Measurements from ENCODE around the gene CHKA. TPM values are rescaled to one million over a fixed set of nuclear protein-coding genes. Genes with fewer than 3 reads are reported as not detected.
A peak's percentile ranks its signal among the peaks of the same experiment; 100 is the strongest.

CHKA gene
- total and polyA plus RNA-seq, 2 of the 8 experiments (the other 6 are each of a cell fraction or from before 2014, with no cell fraction given): 61.2 to 86.6 TPM

DNA sequence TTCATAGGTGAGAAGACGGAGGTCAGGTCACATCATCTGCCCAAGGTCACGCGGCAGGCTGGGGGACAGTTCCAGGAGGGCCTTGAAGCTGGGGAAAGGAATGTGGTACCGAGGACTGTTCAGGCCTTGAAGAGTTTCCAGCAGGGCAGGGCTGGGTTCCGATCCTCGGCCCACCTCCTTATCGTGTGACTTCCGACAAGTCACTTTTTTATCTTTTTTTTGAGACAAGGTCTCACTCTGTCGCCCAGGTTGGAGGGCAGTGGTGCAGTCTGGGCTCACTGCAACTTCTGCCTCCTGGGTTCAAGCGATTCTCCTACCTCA is 90.1 kb downstream of the CHKA start:
- Histone ChIP-seq H3K36me3 (ENCODE audit: control insufficient read depth in 2 of 4, insufficient read depth in 4 of 4, low read length in 3 of 4) (peaks cover 4 to 17% (median 15%) of the 10 kb centered on the region in 4 experiments), H3K23me2 (ENCODE audit: low read depth, low read length) (peaks cover 3% of the 10 kb centered on the region; the same call in 1 of the 2 replicates), H3K4ac (replicated peaks; ENCODE audit: insufficient read length, low read depth, low read length) (no peak overlapping the region), H3K56ac (replicated peaks; ENCODE audit: insufficient read length, low read depth, low read length) (no peak overlapping the region), H2BK12ac (ENCODE audit: low read depth, low read length) (no peak overlapping the region), H3K9ac (replicated peaks in 1 of 4; ENCODE audit: extremely low read depth in 1 of 4, low read depth in 3 of 4, low read length in 3 of 4) (peak overlapping the region in 3 of 4 experiments; percentile 65 to 94 (median 91); a peak in 6 of 7 replicates), H2BK15ac (ENCODE audit: low read length) (no peak overlapping the region), H2AFZ (ENCODE audit: low read length) (no peak overlapping the region), H3K18ac (ENCODE audit: extremely low read depth, low read length) (no peak overlapping the region; the same call in 1 of the 2 replicates), H4K5ac (ENCODE audit: insufficient read length, low read depth, low read length) (no peak overlapping the region), H4K20me1 (replicated peaks in 1 of 2; ENCODE audit: control insufficient read depth in 1 of 2, insufficient read depth in 2 of 2, low read length in 2 of 2) (peaks cover 0 to 5% of the 10 kb centered on the region in 2 experiments), H2AK5ac (ENCODE audit: low read depth, low read length) (0 out of 2 replicates have a peak overlapping the region, but pooled peaks have one; percentile 24), H3K4me1 (replicated peaks in 1 of 4; ENCODE audit: control insufficient read depth in 3 of 4, insufficient read depth in 4 of 4, low read length in 3 of 4) (peaks cover 0 to 8% (median 6%) of the 10 kb centered on the region in 4 experiments; a peak in 5 of 7 replicates), H3K4me3 (ENCODE audit: extremely low read depth in 1 of 4, insufficient read depth in 2 of 4, low read depth in 3 of 4, low read length in 4 of 4) (peak overlapping the region; percentile 73 to 82 (median 80)), H2BK5ac (ENCODE audit: low read depth, low read length) (peak overlapping the region; percentile 96), H3K4me2 (ENCODE audit: insufficient read depth in 1 of 2, low read depth in 2 of 2, low read length in 2 of 2) (peak overlapping the region; percentile 76 to 86), H3K79me2 (ENCODE audit: control insufficient read depth in 1 of 2, insufficient read depth in 2 of 2, low read length in 2 of 2) (peaks cover 0 to 22% of the 10 kb centered on the region in 2 experiments; a peak in 2 of 4 replicates), H2BK120ac (replicated peaks; ENCODE audit: low read depth, low read length) (no peak overlapping the region), H4K8ac (ENCODE audit: extremely low read depth, insufficient read depth, low read length) (0 out of 2 replicates have a peak overlapping the region, but pooled peaks have one; percentile 22), H4K91ac (replicated peaks; ENCODE audit: insufficient read length, low read length) (no peak overlapping the region), H3K14ac (ENCODE audit: insufficient read length) (no peak overlapping the region), H3K27ac (ENCODE audit: low read depth, low read length) (peak overlapping the region; percentile 83), H3K79me1 (ENCODE audit: low read depth, low read length) (peaks cover 11% of the 10 kb centered on the region), H3K9me3 (ENCODE audit: insufficient read depth in 2 of 2, low read depth in 1 of 2, low read length in 1 of 2) (no peaks in the 10 kb centered on the region), H3K23ac (ENCODE audit: insufficient read length) (no peak overlapping the region), H2BK20ac (ENCODE audit: low read length) (no peak overlapping the region), H3K27me3 (replicated peaks in 1 of 4; ENCODE audit: control insufficient read depth in 3 of 4, extremely low read depth in 1 of 4, insufficient read depth in 3 of 4, low read length in 3 of 4) (no peaks in the 10 kb centered on the region)
- ChIA-PET CTCF (ENCODE audit: partially characterized antibody) (interaction anchor here (0.7 to 1.3 kb wide), 6 partner anchors 10 to 165 kb away, joined by 3 to 4 read pairs (median 3); partner anchors contain the start of gene ALDH3B1), POLR2A (ENCODE audit: partially characterized antibody) (interaction anchor here (1.8 to 16.6 kb wide), 3 partner anchors 10 to 21 kb away, joined by 6 to 183 read pairs (median 24); no protein-coding TSS in a partner anchor)
- FAIRE-seq: no peak
- 0 out of 2 replicates have a peak, but pooled peaks have one; percentile 68 for TF ChIP-seq KDM1A (IDR thresholded peaks at IDR 0.05; ENCODE audit: borderline replicate concordance, low read length)
- TF ChIP-seq POLR2AphosphoS5 (IDR thresholded peaks at IDR 0.05; ENCODE audit: low read depth, low read length): no peak
- TF ChIP-seq SRF (IDR thresholded peaks at IDR 0.05; ENCODE audit: low read depth, low read length): no peak
- 39% methylated on average over 10 of the region's 10 CpGs; no CpG with 5 or more reads in 1 of the 2 experiments for WGBS, 2 experiments (ENCODE audit: extremely low coverage in 1 of 2, insufficient coverage in 1 of 2, insufficient read length in 1 of 2, insufficient replicate concordance in 2 of 2, low coverage in 1 of 2, low lambda C conversion rate in 2 of 2, missing lambda C conversion rate in 1 of 2)
- DNase-seq (ENCODE audit: low read depth in 1 of 2, low spot score in 2 of 2): no peak

Data from H1 (cell line).